ENCODE measurements around the gene CACNB2.

CACNB2 gene

GRCh38 chr10:18469125-18469524 is 328.9 kb downstream of the CACNB2 start:
- no peak for DNase-seq

- no peak for DNase-seq
Observed at GRCh38 chr10:18472977-18473376, 332.8 kb downstream of the CACNB2 start.

- DNase-seq: no peak
Observed at GRCh38 chr10:18473424-18474117, 333.3 kb downstream of the CACNB2 start.

GRCh38 chr10:18474118-18474455 is 333.9 kb downstream of the CACNB2 start:
- DNase-seq: no peak

- no peak for DNase-seq
Observed at GRCh38 chr10:18476076-18476647, 335.9 kb downstream of the CACNB2 start.

- DNase-seq: no peak
Observed at GRCh38 chr10:18478354-18478753, 338.1 kb downstream of the CACNB2 start.

GRCh38 chr10:18479502-18479901 is 339.3 kb downstream of the CACNB2 start:
- no peak for DNase-seq

- no peak for DNase-seq
Observed at GRCh38 chr10:18483516-18484186, 343.4 kb downstream of the CACNB2 start.

- DNase-seq: no peak
Observed at GRCh38 chr10:18486438-18486837, 346.2 kb downstream of the CACNB2 start.

- DNase-seq: no peak
Observed at GRCh38 chr10:18490755-18491154, 350.5 kb downstream of the CACNB2 start.

- DNase-seq: no peak
Observed at GRCh38 chr10:18497806-18498369, 357.7 kb downstream of the CACNB2 start.

- no peak for DNase-seq
Observed at GRCh38 chr10:18498998-18499397, 358.8 kb downstream of the CACNB2 start.

- DNase-seq: no peak
Observed at GRCh38 chr10:18500576-18500975, 360.4 kb downstream of the CACNB2 start.

GRCh38 chr10:18501198-18501597 is 361.0 kb downstream of the CACNB2 start:
- DNase-seq: no peak

- no peak for DNase-seq
Observed at GRCh38 chr10:18501629-18502028, 361.4 kb downstream of the CACNB2 start.

GRCh38 chr10:18504161-18504560 is 363.9 kb downstream of the CACNB2 start:
- DNase-seq: no peak

GRCh38 chr10:18505456-18506118 is 365.4 kb downstream of the CACNB2 start:
- no peak for DNase-seq

GRCh38 chr10:18508587-18508986 is 368.4 kb downstream of the CACNB2 start:
- DNase-seq: no peak

GRCh38 chr10:18514537-18514936 is 374.3 kb downstream of the CACNB2 start:
- no peak for DNase-seq

- DNase-seq: no peak
Observed at GRCh38 chr10:18516851-18517250, 376.6 kb downstream of the CACNB2 start.

- DNase-seq: no peak
Observed at GRCh38 chr10:18523025-18523424, 382.8 kb downstream of the CACNB2 start.

GRCh38 chr10:18523858-18524257 is 383.6 kb downstream of the CACNB2 start:
- no peak for DNase-seq

- DNase-seq: no peak
Observed at GRCh38 chr10:18527687-18528086, 387.5 kb downstream of the CACNB2 start.

GRCh38 chr10:18528292-18528691 is 388.1 kb downstream of the CACNB2 start:
- no peak for DNase-seq
